DMS153 (cell line): ENCODE data around the gene KLK10.
"Not testable (repeated sequence)": the region's sequence is repeated elsewhere in the genome, so short reads cannot be mapped to it uniquely, and the experiment has no call there.

ENCODE experiments used
- DNase-seq: peaks from one replicate; lab custom pipeline; 2025; lab: John Stamatoyannopoulos, UW

The KLK10 gene

GRCh38 chr19:51001515-51001914, 18.0 kb downstream of the KLK10 start, which contains the start of gene KLK8:
KLK8 (minus strand) TSS chr19:51001604; CDS start chr19:51001167, 437 bp downstream.
- no peak for DNase-seq

GRCh38 chr19:51000981-51001380, 18.5 kb downstream of the KLK10 start:
- no peak for DNase-seq

DNA sequence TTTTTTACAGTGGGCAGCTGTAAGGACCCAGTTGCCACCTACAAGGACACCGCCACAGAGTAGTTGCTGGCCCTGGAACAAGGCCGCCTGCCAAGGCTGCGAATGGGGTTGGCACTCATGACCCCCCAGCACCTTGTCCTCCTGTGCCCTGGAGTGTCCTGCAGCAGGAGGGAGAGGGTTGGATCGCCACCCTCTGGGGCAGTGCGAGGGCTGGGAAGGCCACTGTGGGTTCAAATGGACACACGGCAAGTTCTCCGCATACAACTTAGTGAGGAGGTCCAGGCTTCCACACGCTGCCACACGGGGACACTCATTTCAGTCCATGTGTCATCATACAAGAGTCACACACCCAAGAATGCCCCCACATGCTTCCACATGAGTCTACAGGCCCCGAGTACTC, 19.1 kb downstream of the KLK10 start:
- DNase-seq, result no peak

- DNase-seq, result no peak
Observed at GRCh38 chr19:50998686-50999085, 20.8 kb downstream of the KLK10 start.

DNA sequence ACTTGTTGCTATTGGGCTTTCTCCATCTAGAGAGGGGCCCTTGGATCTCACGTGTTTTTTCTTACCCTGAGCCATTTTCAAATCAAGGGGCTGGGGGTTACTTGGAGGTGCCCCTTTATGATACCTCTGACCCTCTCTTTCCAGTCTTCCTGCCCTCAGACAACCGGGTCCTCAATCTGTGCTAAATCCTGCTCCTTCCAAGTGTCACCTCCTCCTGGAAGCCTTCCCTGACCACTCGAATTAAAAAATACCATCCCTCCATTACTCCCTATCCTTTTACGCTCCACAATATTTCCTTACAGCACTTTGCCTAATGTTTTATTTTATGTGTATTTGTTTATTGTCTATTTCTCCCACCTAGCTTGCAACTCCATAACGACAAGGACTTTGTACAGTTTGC, 21.4 kb downstream of the KLK10 start:
- DNase-seq, result no peak

GRCh38 chr19:50994129-50994528, 25.4 kb downstream of the KLK10 start:
- no peak for DNase-seq

GRCh38 chr19:50992666-50993035, 26.9 kb downstream of the KLK10 start:
- DNase-seq, result no peak

GRCh38 chr19:50984416-50984815, 35.1 kb downstream of the KLK10 start:
- DNase-seq, result not testable (repeated sequence)

DNA sequence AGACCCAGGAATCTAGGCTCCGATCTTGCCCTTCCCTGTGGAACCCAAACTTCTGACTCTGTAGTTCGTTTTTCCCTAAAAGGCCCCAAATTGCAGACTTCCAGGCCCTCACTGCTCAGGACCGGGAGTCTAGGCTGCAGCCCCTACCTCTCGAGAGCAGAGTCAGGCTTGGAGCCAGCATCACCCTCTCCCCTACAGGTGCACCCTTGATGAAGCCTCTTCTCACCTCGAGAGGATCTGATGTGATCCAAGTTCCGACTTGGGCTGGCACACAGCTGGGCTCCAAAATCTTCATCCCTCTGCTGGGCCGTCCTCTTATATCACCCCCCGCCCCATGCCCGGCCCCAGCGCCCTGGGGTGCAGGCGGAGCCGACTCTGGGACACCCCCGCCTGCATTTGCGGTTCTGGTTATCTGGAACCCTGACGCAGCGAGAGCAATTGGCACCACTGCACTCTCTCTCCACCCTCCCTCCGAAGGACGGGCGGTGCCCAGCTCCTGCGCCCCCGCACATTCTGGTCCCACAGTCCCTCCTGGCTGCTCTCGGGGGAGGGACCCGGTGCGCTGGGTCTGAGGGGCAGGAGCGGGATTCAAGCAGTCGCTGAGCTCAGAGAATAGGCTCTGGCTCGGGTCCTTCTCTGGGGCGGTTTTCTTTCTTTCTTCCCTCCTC, 35.8 kb downstream of the KLK10 start, which contains the start of gene KLK7:
Gene KLK7 (minus strand): TSS at position 293 of the 668 bp plus-strand sequence. CDS start 1,518 bp downstream, outside the sequence.
- no peak for DNase-seq

DNA sequence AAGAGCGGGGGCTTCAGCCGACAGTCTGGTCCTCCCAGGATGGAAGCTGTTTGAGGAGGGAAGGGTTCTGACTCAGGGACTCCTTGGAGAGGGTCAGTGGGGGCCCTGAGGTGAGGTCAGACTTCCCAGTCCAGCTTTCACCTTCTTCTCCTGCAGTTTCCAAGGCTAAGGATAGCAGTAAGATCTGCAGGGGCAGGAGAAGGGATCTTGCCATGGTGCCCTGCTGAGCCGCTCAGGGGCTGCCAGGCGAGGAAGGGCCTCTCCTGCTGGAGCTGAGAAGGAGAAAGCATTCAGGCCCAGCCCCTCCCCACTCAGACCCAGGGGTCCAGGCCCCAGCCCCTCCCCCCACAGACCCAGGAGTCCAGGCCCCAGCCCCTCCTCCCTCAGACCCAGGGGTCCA, 37.3 kb downstream of the KLK10 start:
- DNase-seq, result no peak

GRCh38 chr19:50981587-50982146, 37.8 kb downstream of the KLK10 start:
- DNase-seq, result no peak

DNA sequence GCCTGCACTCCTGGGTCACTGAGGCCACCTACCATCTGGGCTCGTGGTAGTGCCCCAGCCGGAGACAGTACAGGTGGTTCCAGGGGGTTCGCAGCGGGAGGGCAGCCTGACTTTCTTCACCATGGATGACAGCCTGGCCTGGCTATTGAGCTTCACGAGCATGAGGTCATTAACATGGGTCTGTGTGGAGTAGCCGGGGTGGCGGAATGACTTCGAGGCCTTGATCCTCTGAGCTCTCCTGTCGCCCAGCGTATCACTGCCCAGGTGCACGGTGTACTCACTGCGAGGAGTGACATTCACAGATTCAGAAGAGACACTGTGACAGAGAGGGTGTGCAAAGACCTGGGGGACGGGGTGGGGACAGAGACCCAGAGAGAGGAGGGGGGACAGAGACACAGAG, 39.3 kb downstream of the KLK10 start:
- no peak for DNase-seq

GRCh38 chr19:50979758-50980157, 39.8 kb downstream of the KLK10 start:
- DNase-seq, result no peak

GRCh38 chr19:50978772-50979390, 40.6 kb downstream of the KLK10 start:
- no peak for DNase-seq

- no peak for DNase-seq
Observed at GRCh38 chr19:50977626-50978025, 41.9 kb downstream of the KLK10 start.

DNA sequence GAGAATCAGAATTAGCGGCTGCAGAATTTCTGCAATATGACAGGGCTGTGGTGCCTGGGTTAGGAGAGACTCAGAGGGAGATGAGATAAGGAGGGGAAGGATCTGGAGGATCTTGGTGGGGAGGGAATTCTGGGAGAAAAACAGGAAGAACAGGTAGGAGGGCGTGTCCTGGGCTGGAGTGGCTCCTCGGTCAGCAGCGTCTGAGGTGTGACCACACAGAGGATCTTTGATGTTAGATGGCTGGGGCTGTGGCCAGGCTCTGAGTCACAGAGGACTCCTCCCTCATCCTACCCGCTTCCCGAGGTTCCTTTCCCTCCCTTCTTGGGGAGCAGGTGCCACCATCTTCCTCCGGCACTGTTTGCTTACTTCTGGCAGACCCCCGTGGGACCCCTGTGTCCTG, 43.7 kb downstream of the KLK10 start:
- DNase-seq, result no peak

DNA sequence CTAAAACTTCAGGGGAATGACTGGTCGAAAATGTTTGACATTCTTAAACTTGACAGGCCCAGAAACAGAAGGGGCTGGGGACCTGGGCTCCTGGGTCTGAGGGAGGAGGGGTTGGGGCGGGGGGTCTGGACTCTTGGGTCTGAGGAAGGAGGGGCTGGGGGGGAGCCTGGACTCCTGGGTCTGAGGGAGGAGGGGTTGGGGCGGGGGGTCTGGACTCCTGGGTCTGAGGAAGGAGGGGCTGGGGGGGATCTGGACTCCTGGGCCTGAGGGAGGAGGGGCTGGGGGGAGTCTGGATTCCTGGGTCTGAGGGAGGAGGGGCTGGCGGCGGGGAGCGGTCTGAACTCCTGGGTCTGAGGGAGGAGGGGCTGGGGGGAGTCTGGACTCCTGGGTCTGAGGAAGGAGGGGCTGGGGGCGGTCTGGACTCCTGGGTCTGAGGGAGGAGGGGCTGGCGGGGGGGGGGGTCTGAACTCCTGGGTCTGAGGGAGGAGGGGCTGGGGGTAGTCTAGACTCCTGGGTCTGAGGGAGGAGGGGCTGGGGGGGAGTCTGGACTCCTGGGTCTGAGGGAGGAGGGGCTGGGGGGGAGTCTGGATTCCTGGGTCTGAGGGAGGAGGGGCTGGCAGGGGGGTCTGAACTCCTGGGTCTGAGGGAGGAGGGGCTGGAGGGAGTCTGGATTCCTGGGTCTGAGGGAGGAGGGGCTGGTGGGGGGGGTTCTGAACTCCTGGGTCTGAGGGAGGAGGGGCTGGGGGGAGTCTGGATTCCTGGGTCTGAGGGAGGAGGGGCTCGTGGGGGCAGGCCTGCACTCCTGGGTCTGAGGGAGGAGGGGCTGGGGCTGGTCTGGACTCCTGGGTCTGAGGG, 44.6 kb downstream of the KLK10 start:
- no peak for DNase-seq

- no peak for DNase-seq
Observed at GRCh38 chr19:50972795-50973376, 46.6 kb downstream of the KLK10 start.

GRCh38 chr19:50969810-50970209, 49.7 kb downstream of the KLK10 start:
- DNase-seq, result not testable (repeated sequence)

- no peak for DNase-seq
Observed at GRCh38 chr19:50969413-50969760, 50.1 kb downstream of the KLK10 start, which contains the start of gene KLK6. KLK6 (minus strand) TSS chr19:50969591; CDS start chr19:50968104, 1,487 bp downstream.

- DNase-seq, result no peak
Observed at GRCh38 chr19:50968716-50969412, 50.6 kb downstream of the KLK10 start.
